NCI-H2081 treated with DMSO at 0.1 percent for 48 hours (cell line): ENCODE measurements around the gene GHRHR.

ENCODE experiments used
- DNase-seq: peaks from one replicate; lab custom pipeline; 2025; lab: John Stamatoyannopoulos, UW

Gene GHRHR

DNA sequence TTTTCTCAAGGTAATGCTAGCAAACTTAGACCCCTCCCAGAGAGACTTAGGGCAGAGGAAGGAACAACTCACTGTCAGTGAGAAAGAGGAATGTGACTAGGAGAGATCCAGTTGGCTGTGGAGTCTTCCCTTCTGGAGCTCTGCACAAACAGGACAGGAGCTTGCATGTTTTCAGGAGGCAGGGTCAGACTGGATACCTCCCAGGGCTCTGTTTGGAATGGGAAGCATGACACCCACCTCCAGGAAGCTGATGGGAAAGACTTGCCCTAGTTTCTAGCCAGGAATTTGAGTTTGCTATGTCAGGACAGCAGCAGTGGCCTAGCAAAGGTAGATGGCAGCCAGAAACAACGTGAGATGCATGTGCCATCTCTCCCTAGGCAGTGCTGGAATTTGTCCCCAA lies 40.6 kb downstream of the GHRHR start:
- no peak for DNase-seq

DNA sequence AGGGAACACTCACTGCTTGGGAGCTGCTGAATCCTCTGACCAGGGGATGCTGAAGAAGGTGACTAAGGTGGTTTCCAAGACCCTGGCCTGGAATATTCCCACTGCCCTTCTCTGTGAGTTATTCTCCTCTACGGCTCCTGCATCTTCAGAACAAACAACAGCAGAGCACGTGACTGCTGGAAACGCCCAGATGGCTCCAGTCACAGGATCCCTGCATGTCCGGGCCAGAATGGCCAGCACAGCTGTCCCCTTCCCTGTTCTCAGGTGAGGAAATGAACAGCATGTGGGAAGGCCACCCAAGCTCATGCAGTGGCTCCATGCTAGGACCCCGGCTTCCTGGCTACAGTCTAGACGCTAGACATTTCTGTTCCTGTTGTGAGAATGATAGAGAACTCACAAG lies 43.1 kb downstream of the GHRHR start:
- DNase-seq = no peak

GRCh38 chr7:31007634-31008033 lies 43.9 kb downstream of the GHRHR start:
- no peak for DNase-seq

DNA sequence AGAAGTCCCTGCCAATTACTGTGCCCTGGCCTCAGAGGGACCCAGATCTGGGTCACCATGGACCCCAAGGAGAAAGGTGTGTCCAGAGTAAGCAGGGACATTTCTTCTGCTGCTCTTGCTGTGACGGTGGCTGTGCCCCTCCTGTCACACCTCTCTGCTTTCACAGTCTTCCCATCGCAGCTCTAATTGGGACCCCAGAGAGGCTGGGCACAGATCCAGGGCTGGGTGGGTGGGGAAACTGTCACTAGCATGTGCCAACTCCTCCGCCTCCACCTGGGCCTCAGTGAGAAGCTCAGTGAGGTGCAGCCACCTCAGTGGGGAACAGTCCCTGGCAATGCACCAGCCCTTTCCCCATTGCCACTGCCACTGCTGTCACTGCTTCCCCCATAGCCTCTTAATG lies 51.1 kb downstream of the GHRHR start:
- DNase-seq = peak; percentile 49

DNA sequence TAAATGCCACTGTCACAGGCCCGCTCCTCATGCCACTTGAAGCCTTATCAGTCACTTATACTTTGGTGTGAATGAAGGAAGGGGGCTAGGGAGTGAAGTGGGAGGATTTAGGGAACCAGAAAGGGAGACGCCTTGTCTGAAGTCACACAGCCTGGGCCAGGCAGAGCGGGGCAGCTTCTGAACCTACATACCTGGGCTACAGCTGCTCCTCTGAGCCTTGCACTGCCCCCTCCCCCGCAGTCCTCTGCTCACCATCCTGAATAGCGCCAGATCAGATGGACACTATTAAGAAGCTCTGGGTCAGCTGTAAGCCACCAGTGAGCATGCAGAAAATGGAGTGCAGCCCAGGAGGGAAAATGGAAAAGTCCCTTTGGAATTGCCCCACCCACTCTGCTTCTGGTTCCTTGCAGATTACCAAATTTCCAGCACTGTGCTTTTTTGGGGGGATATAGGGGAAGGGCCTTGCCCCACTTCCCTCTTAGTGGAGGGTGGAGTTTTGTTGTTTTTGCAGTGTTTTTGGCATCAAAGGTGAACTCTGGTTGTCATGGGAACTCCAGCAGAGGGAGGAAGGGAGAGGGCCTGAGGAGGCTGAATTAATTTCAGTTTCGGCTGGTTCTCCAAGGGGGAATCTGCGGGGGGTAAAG lies 53.4 kb downstream of the GHRHR start:
- no peak for DNase-seq

DNA sequence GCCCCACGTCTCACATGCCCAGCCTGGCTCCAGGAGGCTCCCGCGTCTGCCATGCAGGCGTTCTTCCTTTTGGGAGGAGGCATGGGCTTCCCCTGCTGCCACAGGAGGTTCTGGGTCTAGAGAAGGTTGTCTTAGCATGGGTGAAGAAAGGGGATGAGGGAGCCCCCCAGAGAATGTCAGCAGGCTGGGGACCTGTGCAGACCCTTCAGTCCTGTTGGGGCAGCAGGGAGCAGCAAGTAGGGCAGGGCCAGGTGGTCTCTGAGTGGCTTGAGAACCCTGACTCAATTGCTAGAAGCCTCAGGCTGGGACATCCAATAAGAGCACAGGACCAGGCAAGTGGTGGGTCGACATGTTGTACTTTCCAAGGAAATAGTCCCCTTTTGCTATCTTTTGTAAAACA lies 54.0 kb downstream of the GHRHR start:
- DNase-seq = no peak

GRCh38 chr7:31019509-31019908 lies 55.8 kb downstream of the GHRHR start:
- no peak for DNase-seq

DNA sequence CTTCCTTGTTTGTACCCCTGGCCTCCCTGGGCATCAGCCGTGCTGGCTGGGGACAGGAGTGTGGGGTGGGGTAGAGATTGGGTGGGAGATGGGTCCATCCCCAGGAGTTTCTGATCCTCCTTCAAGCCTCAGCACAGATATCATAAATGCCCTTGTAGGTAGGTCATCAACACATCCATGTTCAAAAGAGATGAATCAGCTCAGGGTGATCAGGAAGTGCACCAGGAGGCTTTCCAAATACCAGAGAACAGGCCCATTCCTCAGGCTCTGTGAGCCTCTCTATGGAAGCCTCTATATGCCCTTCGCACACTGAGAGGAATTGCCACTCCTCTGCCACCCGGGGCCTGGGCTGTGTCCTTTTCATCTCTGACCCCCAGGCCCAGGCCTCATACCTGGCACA lies 56.4 kb downstream of the GHRHR start:
- DNase-seq = no peak

GRCh38 chr7:31020652-31021051 lies 56.9 kb downstream of the GHRHR start:
- no peak for DNase-seq

GRCh38 chr7:31022117-31022516 lies 58.4 kb downstream of the GHRHR start:
- DNase-seq = no peak

DNA sequence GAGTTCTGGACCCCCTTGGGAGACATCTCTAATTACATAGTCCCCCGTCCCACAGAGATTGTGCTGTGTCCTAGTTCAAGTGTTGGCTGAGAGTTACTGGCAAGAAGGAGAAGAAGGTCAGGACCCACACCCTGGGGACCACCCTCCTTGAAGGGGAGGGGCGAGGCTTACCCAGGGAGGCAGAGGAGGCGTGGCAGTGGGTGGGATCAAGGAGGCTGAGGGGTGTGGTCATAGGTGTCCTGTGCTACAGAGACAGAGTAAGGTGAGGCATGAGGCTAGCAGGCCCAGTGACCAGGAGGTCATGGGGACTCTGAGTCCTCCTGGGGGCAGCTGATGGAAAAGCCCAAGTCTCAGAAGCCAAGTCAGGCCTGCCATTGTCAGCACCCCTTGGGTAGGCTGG lies 59.0 kb downstream of the GHRHR start:
- no peak for DNase-seq

DNA sequence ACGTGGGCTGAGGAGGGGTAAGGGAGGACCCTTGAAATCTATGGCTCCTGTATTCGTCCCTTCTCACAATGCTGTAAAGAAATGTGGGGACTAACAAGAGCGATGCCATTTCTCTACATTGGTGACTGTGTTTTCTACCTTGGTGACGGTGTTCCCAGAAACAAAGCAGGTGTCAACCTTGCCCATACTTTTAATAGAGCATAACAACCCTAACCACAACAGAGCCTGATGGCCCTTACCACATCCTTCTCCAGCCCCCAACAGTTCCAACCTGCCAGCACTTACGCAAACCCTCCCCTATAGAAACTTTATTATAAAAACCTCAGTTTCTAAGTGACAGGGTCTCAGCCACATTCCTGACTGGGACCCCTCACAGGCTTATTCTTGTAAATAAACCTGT lies 60.1 kb downstream of the GHRHR start:
- DNase-seq = no peak

DNA sequence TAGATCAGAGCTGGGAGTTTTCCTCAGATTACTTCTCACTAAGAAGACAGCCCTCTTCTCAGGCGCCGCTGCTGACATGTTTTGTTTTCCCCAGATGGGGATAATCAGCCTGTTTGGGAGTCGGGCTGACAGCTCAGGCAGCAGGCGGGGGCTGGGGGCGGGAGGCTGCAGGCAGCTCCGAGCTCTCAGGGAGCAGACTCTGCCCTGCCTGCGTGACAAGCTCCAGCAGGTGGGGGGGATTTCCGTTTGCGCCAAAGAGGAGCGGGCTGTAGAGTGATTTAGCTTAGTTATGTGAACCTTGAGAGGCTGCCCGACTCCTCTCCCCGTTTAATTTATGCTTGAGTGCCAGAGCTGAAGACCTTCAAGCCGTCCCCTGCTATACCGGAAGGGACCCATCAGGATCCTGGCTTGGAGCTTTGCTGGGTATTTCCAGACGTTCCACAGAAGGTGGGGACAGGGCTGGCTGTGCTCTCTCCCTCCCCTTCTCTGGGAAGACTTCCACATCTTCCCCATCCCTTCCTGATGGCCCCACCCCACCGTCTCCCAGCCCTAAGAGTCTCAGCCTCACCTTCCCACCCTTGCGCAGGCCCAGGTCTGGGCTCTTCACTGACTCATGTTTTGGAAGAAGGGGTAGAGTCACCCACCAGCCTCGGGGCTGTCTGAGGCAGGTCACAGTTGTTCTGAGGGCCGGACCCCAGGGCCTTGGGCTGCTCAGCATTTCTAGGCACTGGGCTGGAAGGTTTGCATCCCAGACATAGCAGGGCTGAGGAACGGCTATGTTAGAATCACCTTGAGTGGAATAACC lies 63.6 kb downstream of the GHRHR start:
- no peak for DNase-seq

DNA sequence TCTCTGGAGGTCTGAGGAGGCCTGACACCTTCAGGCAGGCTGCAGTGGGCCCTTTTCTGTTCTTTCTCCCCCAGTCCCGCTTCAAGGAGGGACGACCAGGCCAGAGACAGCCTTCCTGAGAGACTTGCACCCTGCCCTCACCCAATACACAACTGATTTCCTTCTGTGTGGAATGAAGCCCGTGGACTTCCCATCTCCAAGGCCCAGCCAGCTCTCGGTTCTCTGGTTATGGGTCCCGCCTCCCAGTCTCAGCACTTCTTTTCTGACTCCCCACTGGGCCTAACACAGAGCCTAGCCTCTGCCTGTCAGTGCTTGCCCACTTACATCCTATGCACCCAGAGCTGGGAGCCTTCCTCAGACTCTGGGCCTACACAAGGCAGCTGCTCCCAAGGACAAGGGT lies 64.3 kb downstream of the GHRHR start:
- no peak for DNase-seq

DNA sequence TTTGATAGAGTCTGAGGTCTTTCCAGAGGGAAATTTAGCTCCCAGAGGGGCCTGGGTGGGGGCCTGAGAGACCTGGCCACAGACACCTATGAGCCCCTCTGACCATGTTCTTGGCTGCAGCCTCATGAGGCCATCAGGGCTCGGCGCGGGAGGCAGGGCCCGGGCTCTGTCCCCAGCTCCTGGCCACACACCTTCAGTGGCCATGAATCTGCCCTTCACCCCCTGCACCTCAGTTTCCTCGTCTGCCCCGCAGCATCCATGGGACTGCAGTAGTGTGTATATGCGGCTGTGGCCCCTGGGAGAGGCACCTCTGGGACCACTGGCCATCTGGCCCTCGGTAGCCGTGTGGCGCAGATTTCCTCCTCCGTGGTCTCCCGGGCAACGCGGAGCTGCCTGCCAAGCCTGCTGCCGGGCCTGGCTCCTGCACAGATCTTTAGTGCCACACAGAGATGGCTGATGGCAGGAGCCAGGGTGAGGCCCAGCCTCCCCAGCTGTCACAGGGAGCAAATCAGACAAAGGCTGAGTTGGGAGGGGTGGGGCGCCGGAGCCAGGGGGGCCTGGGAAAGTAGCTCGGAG lies 64.8 kb downstream of the GHRHR start:
- no peak for DNase-seq
